NCI-H748 (cell line): ENCODE measurements around the gene FERMT2.
A peak's percentile ranks its signal among the peaks of the same experiment; 100 is the strongest.
"Not testable (repeated sequence)": the region's sequence is repeated elsewhere in the genome, so short reads cannot be mapped to it uniquely, and the experiment has no call there.

Experiments
- DNase-seq: peaks from one replicate; lab custom pipeline; 2025; ENCODE audit not compliant: unreplicated experiment; lab: John Stamatoyannopoulos, UW

Gene FERMT2

DNA sequence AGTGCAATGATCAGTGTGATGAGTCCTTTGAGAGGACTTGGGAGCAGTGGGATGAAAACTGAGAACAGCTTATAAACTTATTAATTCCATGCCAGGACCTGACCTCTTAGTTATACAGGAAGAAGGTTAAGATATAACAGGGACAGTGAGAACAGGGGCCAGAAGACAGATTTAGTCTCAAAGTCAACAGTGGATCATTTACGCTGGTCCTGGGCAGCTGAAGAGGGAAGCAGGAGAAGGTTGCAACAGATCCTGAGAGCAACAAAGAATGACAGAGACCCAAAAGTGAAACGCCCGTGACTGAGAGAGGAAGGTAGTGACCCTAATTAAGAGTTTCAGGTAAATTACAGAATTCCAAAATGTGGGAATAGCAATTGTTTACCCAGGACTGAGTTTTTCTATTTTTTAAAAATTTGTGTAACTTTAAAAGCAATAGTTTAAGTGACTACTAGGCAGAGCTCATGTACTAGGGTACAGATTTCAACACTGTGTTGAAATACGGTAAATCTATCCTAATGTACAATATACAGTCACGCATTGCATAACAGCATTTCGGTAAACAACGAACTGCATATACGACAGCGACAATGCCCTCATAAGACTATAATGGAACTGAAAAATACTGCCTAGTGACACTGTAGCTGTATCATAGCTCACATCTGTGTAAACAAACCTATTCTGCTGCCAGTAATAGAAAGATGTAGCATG lies 81.8 kb downstream of the FERMT2 start:
- no peak for DNase-seq

DNA sequence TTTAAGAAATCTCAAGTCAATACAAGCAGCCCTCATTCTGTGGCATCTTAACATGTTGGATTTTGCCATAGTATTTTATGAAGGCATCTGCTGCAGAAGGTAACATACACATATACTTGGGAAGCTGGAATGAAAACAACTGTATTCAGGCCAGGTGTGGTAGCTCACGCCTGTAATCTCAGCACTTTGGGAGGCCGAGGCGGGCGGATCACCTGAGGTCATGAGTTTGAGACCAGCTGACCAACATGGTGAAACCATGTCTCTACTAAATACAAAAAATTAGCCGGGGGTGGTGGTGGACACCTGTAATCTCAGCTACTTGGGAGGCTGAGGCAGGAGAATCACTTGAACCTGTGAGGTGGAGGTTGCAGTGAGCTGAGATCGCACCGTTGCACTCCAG lies 86.0 kb downstream of the FERMT2 start:
- not testable (repeated sequence) for DNase-seq

DNA sequence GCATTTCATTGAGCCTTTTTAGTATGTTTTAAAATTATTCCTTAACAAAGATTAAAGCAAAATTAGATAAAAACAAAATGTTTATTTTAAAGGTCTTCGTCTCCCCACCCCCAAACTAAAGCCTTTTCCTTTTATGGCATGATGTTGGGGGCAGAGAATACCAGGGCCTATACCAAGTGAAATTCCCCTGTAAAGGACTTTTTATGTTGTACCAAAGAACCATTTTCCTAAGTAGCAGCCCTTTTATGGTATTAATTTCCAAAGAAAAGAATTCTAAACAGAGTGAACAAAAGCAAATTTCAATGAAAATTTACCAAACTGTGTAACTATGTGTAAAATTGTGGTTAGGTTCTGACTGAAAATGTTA lies 87.5 kb downstream of the FERMT2 start:
- no peak for DNase-seq

DNA sequence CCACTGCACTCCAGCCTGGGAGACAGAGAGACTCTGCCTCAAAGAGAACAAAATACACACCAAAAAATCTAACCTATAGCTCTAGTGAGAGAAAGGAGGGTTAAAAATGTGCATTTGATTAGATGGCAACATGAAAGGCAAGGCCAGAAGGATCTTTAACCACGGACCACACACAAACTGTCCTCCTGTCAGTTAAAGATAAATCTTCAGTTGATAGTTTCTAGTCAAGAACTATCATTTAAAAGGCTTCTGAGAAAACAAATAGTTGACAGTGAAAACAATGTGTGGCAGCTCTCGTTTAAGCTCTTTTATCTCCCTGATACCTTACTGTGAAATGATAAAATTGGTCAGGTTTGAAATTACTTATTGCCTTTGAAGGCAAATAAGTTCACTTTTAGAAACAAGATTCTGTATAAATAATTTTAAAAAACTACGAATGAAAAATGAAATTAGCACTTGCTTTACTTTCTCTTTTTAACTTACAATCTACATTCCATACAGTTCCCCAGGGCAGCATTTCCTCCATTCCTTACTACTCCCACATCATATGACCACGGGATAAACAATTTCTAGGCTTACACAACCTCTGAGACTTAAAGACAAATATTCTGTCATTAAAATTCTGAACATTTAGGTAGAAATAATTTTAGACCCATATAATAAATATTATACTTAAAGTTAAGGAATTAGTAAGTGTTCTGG lies 88.1 kb downstream of the FERMT2 start:
- DNase-seq: no peak

DNA sequence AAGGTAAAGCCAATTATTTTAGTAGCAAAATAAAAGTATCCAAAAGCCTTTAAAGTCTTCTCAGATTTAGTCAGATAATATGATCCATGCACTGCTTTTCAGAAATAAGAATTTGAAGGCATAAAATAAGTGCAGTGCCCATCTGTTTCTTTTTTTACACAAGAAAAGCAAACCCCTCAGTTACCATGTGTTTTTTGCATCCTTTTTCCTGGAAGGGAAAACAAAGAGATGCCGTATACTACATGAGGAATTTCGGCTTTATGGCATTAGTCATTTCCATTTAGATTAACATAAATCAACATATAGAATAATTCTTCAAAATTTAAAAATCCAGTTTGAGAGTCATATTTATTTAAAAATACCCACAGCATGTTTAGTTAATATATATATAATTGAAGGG lies 89.4 kb downstream of the FERMT2 start:
- no peak for DNase-seq

DNA sequence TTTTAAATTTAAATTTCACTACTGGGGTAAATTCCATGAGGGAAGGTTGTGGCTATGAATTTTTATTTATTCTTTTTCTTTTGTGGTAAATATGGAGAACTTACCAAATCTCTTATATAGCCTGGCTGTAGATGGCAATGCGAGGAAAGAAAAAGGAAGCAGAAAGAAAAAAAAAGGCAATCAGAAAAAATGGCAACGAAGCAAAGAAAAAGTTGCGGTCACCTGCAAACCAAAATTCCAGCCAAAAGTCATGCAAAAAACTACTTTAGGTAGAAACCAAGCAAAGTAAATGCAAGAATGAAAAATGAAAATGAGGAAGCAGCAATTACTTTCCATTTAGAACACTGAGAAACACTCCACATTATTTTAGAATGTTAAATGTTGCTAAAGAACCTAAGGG lies 89.9 kb downstream of the FERMT2 start:
- no peak for DNase-seq

DNA sequence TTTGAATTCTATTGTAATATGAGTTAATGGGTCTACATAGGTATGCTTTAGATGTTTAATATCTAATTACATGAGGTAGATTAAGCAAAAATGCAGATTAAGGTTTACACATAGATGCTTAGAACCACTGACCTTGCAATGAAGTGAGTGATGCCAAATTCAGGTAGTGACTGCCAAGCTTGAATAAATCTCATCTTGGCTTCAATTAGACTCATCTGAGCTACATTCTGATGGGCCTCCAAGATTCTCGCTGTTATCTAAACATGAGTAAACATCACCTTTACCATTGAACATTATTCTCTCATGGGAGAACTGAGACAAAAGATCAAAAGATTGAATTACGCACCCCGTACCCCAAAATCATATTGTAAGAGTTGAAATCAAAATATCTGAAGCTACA lies 90.6 kb downstream of the FERMT2 start:
- no peak for DNase-seq

DNA sequence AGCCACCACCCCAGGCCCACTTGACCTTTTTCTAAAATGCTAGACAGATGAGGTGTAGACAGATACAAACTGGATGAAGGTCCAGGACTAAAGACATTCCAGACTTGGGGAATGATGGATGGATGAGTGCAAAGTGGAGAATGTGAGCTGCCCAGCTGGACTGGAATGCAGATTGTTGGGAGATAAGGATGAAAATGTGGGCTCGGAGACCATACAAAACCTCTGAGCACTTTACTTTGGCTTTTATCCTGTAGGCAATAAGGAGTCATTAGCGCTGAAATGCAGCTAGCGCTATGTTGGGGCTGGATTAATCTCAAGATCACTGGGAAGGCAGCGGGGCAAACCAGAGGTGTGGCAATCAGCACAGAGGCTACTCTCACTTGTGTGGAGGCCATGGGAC lies 94.7 kb downstream of the FERMT2 start:
- DNase-seq: no peak

DNA sequence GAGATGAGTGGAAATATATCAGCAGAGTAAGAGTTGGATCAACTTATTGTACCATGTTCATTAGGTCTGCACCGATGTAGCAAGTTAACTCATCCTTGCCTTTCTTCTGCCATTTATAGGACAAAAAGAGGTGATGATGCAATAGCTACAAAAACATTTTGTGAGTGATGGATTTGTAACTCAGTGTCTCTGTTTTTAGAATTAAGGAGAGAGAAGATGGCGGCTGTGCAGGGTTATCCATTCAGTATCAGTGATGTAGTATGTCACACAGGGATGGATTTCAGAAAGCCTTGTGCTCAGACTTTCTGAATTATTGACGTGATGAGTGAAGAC lies 97.4 kb downstream of the FERMT2 start:
- no peak for DNase-seq

DNA sequence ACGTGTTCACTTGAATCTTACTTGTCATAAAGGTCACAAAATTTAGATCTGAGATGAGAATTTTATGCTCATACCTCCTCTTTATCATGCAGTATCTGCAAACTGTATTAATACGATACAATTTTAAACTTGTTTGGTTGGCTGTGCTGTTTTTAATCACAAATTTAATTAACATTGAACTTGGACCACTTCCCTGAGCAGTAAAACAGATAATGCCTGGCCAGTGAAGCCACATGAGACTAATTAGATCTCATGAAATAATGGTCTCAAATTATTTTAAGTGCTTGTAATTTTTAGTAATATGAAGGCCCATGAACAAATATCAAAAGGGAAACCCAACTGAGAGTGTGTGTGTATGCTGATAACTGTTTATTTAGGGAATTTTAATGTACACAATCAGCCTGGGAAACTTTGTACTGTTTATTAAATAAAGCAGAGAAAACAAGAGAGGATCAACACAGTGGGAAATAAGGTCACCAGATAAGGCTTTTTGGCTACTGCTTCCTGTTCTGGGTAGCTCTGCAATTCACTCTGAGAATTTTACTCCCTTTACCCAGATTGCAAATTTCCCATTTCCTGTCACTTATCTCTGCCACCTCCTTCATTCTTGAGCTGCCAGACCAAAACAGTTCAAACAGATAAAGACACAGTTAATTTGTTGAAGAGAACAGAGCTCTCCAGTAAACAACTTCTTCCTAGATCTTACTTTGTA lies 97.9 kb downstream of the FERMT2 start:
- DNase-seq: peak; percentile 92

DNA sequence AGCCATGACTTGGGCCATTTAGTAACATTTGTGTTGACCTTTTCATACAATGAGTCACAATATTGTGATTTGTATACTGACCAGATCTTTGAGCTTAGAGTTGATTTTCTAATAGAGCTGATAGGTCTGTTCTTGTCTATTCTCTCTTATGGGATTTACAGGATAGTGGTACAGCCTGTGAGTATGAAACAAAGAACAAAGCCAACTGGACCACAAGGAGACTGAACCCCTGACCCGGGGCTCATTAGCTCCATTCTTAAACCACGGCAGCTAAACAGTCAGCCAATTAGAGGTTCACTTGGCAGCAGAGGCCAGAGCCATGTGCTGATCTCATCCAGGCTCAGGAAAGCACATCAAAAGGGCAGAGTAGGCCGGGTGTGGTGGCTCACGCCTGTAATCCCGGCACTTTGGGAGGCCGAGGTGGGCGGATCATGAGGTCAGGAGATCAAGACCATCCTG lies 100.4 kb downstream of the FERMT2 start:
- no peak for DNase-seq

DNA sequence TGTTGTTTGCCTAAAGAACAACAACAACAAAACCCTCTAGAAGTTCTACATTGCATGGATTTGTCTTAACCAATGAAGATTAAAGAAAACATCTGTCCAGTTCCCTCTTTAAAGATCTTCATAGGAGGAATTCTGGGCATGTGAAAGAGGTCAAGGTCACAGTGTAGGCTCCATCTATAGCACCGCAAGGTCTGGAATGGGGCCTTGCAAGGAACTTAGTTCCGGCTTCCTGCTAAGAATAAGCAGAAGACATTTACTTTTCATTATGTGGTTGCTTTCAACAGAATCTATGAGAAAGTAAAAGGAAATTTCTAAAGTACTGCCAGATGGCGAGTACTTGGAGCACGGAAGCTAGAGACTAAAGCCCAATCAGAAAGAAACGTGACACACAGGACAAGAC lies 102.2 kb downstream of the FERMT2 start:
- DNase-seq: no peak

DNA sequence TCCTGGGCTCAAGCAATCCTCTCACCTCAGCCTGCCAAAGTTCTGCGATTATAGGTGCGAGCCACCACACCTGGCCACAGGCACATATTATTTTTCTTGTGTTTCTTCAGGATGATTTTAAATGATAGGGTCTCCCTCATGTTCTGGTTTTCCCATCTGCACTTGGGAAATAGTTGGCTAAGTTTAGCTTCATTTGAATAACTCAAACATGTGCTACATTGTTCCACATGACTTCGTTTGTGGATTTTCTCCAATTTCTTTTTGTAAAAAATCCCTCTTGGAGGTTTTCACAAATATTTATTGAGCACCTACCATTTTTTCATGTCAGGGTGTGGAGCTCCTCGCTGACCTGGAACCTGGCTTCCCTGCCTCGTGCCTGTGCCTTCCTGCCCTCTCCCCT lies 104.3 kb downstream of the FERMT2 start:
- DNase-seq: no peak

DNA sequence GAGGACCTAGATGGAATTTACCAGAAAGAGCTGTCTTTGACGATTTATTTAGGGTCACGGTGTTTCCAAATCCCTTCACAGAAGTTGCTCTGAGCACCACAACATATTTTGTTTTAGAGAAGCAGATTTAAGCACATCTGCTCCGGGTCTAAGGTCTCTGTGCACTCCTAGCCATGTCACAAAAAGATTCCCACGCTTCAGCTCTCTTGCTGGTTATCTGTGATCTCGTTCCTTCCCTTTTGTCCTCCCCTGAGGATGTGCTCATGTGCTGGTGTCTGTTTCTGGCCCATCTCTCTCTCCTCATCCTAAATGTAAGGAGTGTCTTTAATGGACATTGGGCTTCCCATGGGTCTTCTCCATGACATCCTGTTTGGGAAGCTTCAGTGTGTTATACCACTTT lies 105.8 kb downstream of the FERMT2 start:
- no peak for DNase-seq

DNA sequence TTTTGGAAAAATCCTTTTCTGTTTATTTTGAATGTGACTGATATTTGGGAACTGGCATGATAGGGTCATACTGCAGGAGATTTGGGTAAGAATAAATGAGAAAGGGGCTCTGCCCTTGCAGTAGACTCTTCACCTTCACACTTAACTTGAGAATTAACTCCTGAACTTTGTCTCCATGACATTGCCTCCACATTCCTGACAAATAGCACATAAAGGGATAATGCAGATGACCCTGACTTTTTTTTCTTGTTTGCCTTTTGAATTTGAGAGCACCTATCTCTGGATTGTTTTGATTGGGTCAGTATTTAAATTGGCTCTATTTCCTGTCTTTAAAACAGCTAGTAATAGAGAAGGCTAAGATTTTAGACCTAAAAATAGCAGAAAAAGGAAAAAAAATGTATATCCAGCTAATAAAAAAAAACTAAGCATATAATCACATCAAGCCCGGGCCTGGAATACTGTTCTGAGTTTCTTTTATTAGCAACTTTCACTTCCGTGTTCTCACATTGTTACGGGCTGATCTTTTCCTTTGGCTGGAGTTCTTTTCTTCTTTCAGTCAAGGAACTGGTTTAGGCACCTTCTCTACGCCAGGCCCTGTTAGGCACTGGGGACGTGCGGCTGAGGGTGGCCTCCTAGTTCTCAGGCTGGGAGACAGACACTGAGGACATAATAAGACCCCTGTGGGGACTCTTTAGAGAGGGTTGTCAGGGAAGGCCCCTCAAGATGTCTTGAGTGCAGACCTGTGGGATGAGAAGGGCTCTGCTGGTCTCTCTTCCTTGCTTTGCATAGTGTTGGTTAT lies 106.4 kb downstream of the FERMT2 start:
- DNase-seq: no peak

DNA sequence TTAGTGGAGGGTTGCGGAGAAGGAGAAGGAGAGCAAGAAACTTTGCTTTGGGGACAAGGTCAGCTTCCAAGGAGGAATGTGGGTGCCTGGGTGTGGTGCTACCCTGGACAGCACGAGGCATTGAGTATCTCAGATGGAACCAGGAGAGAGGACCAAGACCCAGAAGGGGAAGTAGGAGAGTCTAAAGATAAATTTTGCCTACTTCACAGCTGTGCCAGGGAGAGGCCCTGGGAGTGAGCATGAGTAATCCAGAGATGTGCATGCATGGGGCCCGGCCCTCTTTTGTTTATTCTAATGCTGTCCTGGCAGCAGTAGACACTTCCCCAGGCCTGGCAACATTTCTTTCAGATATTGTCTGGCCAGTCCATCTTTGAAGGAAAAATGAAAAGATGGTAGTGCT lies 110.0 kb downstream of the FERMT2 start:
- no peak for DNase-seq

DNA sequence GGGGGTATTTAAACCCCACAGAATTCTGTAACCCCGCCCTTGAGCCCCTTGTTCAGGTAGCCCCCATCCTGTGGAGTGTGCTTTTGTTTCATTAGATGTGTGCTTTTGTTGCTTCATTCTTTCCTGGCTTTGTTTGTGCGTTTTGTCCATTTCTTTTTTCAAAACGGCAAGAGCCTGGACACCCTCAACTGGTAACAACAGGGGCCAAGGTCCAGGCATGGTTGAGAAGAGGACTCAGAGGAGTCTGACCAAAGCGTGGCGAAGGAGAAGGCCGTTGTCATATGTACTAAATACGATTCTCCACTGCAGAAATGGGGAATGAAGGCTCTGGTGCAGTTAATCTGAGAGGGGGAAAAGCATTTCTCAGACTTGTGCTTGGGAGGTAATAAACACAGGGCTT lies 113.4 kb downstream of the FERMT2 start:
- no peak for DNase-seq

DNA sequence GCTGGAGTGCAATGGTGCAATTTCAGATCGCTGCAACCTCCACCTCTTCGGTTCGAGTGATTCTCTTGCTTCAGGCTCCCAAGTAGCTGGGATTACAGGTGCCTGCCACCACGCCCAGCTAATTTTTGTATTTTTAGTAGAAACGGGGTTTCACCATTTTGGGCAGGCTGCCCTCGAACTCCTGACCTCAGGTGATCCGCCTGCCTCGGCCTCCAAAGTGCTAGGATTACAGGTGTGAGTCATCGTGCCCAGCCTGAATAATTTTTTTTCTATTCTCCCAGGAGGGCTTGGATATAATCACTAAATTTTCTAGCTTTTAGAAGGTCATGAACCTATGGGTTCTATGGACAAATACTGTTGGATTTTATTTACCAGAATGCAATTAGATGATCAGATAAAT lies 114.8 kb downstream of the FERMT2 start:
- no peak for DNase-seq

DNA sequence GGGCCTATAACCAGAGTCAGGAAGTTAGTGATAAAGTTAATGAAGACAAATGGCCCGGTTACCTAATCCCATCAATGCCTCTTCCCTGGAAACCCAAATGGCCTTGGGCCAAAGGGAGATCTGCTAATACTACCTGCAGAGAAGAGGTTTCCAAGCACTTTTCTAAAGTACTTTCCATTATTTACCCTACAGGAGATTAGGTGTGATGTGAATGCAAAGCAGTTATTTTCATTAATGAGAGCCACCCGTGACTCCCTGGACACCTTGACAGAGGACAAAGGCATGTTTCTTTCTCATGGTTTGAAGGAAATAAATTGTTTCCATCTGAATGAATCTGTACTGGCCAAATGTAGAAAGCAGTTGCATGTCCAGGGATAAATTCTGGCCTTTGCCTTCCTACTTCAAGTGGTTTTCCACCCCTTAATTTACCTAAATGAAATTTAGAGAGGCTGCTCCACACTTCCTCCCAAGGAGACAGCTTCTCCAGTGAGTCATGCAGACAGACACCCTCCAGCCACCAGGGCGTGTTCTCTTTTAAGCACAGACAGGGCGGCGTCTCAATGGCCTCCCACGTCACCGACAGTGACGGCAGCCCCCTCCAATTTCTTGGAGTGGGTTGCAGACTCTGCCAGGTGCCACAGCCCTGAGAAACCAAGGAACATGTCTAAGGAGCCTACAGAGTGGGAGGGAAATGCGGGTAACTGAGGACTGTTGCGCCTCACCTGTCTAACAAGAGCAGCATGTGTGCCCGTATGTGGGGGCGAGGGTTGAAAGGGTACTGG lies 115.5 kb downstream of the FERMT2 start:
- DNase-seq: peak; percentile 89

DNA sequence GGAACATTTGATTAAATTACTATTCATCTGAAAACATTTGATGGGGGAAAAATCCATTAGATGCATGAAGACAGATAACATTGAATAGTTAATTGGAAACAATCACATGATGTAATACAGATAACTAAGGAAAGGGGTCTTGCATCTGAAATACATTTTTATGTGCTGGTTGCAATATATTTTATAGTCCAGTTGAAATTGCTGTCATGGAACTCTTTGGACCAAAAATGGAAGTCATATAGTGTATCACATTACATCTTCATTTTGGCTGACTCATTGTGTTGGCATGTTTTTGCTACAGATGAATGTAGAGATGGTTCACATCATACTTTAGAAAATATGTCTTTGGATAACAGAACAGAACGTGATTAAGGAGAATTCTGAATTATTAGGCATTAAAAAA lies 116.4 kb downstream of the FERMT2 start:
- DNase-seq: peak; percentile 12

DNA sequence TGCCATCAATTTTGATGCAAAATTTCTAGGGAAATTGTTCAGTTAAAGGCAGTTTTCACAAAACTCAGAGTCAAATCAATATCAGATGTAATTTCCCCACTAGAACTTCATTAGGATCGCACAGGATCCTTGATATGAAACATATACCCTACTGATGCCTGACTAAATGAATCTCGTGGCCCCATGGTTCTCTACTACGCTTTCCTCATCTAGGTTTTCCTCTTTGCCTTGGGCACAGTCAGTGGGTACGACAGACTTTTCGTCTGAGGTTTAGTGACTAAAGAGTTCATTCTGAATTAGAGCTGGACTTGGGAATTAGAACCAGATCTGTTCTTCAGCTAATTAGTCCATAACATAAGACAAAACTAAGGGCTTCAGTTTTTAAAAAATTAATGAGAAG lies 117.0 kb downstream of the FERMT2 start:
- DNase-seq: no peak
